ENCODE results near the gene SRSF1. TPM values are rescaled to one million over a fixed set of nuclear protein-coding genes. Genes with fewer than 3 reads are reported as not detected.
"Not testable (repeated sequence)": the region's sequence is repeated elsewhere in the genome, so short reads cannot be mapped to it uniquely, and the experiment has no call there.

SRSF1 gene
- total and polyA plus RNA-seq, 4 donors, result 76.7 to 235 (median 156) TPM

- H3K4me3 ChIP-seq, result no peak overlapping the region
- DNase-seq, result no peak
- H3K4me1 ChIP-seq (ENCODE audit: control insufficient read depth in 5 of 5, insufficient read depth in 5 of 5, low read length in 5 of 5), result no peaks in the 10 kb centered on the region
- ATAC-seq (ENCODE audit: insufficient read depth, low FRiP score), result no peak
- H3K27me3 ChIP-seq (ENCODE audit: control insufficient read depth in 3 of 3, insufficient read depth in 3 of 3, low read length in 2 of 3), result no peaks in the 10 kb centered on the region
- H3K9ac ChIP-seq (ENCODE audit: insufficient read depth in 1 of 2, low read length in 2 of 2), result no peak overlapping the region
- WGBS, 2 donors, result 67 to 79% methylated on average over 18 of the region's 18 CpGs
- no peak overlapping the region for H3K27ac ChIP-seq (ENCODE audit: low read depth in 1 of 2, low read length in 1 of 2)
- no peaks in the 10 kb centered on the region for H3K9me3 ChIP-seq (ENCODE audit: control insufficient read depth in 4 of 4, insufficient read depth in 3 of 4, low read length in 3 of 4)
- no peaks in the 10 kb centered on the region for H3K36me3 ChIP-seq (ENCODE audit: control insufficient read depth in 4 of 4, insufficient read depth in 4 of 4, low read length in 4 of 4)
- TF ChIP-seq CTCF (IDR thresholded peaks at IDR 0.05; ENCODE audit: control extremely low read depth, extremely low read depth), result no peak
Observed at GRCh38 chr17:58046239-58047094, 39.4 kb upstream of the SRSF1 start.

- not testable (repeated sequence) for H3K9me3 ChIP-seq (ENCODE audit: control insufficient read depth in 4 of 4, insufficient read depth in 3 of 4, low read length in 3 of 4); H3K4me3 ChIP-seq; H3K36me3 ChIP-seq (ENCODE audit: control insufficient read depth in 4 of 4, insufficient read depth in 4 of 4, low read length in 4 of 4); H3K27me3 ChIP-seq (ENCODE audit: control insufficient read depth in 3 of 3, insufficient read depth in 3 of 3, low read length in 2 of 3); H3K27ac ChIP-seq (ENCODE audit: low read depth in 1 of 2, low read length in 1 of 2); H3K4me1 ChIP-seq (ENCODE audit: control insufficient read depth in 5 of 5, insufficient read depth in 5 of 5, low read length in 5 of 5); DNase-seq; H3K9ac ChIP-seq (ENCODE audit: insufficient read depth in 1 of 2, low read length in 2 of 2); ATAC-seq (ENCODE audit: insufficient read depth, low FRiP score)
- WGBS, 2 donors, result 91 to 96% methylated on average over 6 of the region's 6 CpGs
Observed at GRCh38 chr17:58044256-58044655, 37.2 kb upstream of the SRSF1 start.

GRCh38 chr17:58043221-58044181, 36.5 kb upstream of the SRSF1 start:
- Histone ChIP-seq H3K4me1 (ENCODE audit: control insufficient read depth in 5 of 5, insufficient read depth in 5 of 5, low read length in 5 of 5) (no peaks in the 10 kb centered on the region), H3K36me3 (ENCODE audit: control insufficient read depth in 4 of 4, insufficient read depth in 4 of 4, low read length in 4 of 4) (no peaks in the 10 kb centered on the region), H3K27ac (ENCODE audit: low read depth in 1 of 2, low read length in 1 of 2) (no peak overlapping the region), H3K9me3 (ENCODE audit: control insufficient read depth in 4 of 4, insufficient read depth in 3 of 4, low read length in 3 of 4) (no peaks in the 10 kb centered on the region), H3K4me3 (no peak overlapping the region), H3K9ac (ENCODE audit: insufficient read depth in 1 of 2, low read length in 2 of 2) (no peak overlapping the region), H3K27me3 (ENCODE audit: control insufficient read depth in 3 of 3, insufficient read depth in 3 of 3, low read length in 2 of 3) (no peaks in the 10 kb centered on the region)
- TF ChIP-seq CTCF (IDR thresholded peaks at IDR 0.05; ENCODE audit: control extremely low read depth, extremely low read depth), result no peak
- DNase-seq, result no peak
- no peak for ATAC-seq (ENCODE audit: insufficient read depth, low FRiP score)
- WGBS, 2 donors, result 86 to 89% methylated on average over 5 of the region's 5 CpGs

DNA sequence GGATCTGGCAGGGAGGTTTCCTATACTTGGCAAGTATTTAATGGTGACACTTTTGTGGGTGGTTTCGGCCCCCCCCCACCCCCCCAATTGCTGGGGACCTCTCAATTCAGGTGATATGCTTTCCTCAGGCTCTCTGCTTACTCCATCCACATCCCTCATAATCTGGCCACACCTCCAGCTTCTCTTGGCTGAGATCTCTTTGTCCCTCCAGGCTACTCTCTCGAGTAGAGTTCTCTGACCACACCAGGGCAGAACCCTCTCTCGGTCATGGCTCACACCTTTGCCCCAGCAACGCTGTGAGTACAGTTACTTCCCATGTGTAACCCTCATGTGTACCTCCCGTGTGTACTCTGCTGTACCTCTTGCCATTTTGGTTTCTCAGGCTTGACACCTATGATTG, 34.1 kb upstream of the SRSF1 start:
- Histone ChIP-seq H3K9ac (ENCODE audit: insufficient read depth in 1 of 2, low read length in 2 of 2) (no peak overlapping the region), H3K27me3 (ENCODE audit: control insufficient read depth in 3 of 3, insufficient read depth in 3 of 3, low read length in 2 of 3) (no peaks in the 10 kb centered on the region), H3K4me3 (no peak overlapping the region), H3K4me1 (ENCODE audit: control insufficient read depth in 5 of 5, insufficient read depth in 5 of 5, low read length in 5 of 5) (no peaks in the 10 kb centered on the region), H3K36me3 (ENCODE audit: control insufficient read depth in 4 of 4, insufficient read depth in 4 of 4, low read length in 4 of 4) (no peaks in the 10 kb centered on the region), H3K9me3 (ENCODE audit: control insufficient read depth in 4 of 4, insufficient read depth in 3 of 4, low read length in 3 of 4) (no peaks in the 10 kb centered on the region), H3K27ac (ENCODE audit: low read depth in 1 of 2, low read length in 1 of 2) (no peak overlapping the region)
- ATAC-seq (ENCODE audit: insufficient read depth, low FRiP score) (no peak), DNase-seq (no peak)
- TF ChIP-seq CTCF (IDR thresholded peaks at IDR 0.05; ENCODE audit: control extremely low read depth, extremely low read depth), result no peak
- WGBS, 2 donors, result 65 to 73% methylated on average over 5 of the region's 5 CpGs
